DOHH2 (cell line): ENCODE measurements around the gene ALAS1.

ENCODE experiments used
- H3F3A ChIP-seq: fragments of 200-600 bp; sonication (generic), shearing (Covaris generic); 2 replicates; pipeline ENCODE4 v1.6.0; 2016; ENCODE audit warnings: antibody characterized with exemption, mild to moderate bottlenecking; ENCODE audit not compliant: control insufficient read depth, insufficient read depth
- H3K27ac ChIP-seq: fragments of 200-600 bp; sonication (generic); 2 replicates; pipeline ENCODE4 v1.5.1; 2014; ENCODE audit warnings: low read depth, mild to moderate bottlenecking, low read length, moderate library complexity
- H3K27me3 ChIP-seq: fragments of 200-600 bp; sonication (generic); 2 replicates; pipeline ENCODE4 v1.6.1; 2014; ENCODE audit warnings: mild to moderate bottlenecking, low read length, mixed read lengths; ENCODE audit not compliant: control insufficient read depth
- H3K36me3 ChIP-seq: fragments of 200-600 bp; sonication (generic); 2 replicates; pipeline ENCODE4 v1.6.1; 2014; ENCODE audit warnings: mild to moderate bottlenecking, low read length, moderate library complexity, mixed read lengths; ENCODE audit not compliant: control insufficient read depth
- H3K4me1 ChIP-seq: fragments of 200-600 bp; sonication (generic); 2 replicates; pipeline ENCODE4 v1.6.1; 2014; ENCODE audit warnings: mild to moderate bottlenecking, low read length, mixed read lengths; ENCODE audit not compliant: control insufficient read depth
- H3K4me2 ChIP-seq: fragments of 200-600 bp; sonication (generic); 2 replicates; pipeline ENCODE4 v1.6.0; 2014; ENCODE audit warnings: mild to moderate bottlenecking, low read length, moderate library complexity
- H3K4me3 ChIP-seq: fragments of 200-600 bp; sonication (generic); 2 replicates; pipeline ENCODE4 v1.5.1; 2014; ENCODE audit warnings: mild to moderate bottlenecking, low read length, mixed read lengths
- H3K79me2 ChIP-seq: fragments of 200-600 bp; sonication (generic); 2 replicates; pipeline ENCODE4 v1.6.1; 2014; ENCODE audit warnings: mild to moderate bottlenecking, low read length, mixed read lengths; ENCODE audit not compliant: control insufficient read depth
- H3K9me2 ChIP-seq: fragments of 200-600 bp; sonication (generic); replicated peaks from 2 replicates; pipeline ENCODE4 v1.6.1; 2014; ENCODE audit warnings: mild to moderate bottlenecking, low read length, mixed read lengths; ENCODE audit not compliant: control insufficient read depth
- H3K9me3 ChIP-seq: fragments of 200-600 bp; sonication (generic); 2 replicates; pipeline ENCODE4 v1.6.1; 2014; ENCODE audit warnings: antibody characterized with exemption, low read length, mixed read lengths; ENCODE audit not compliant: control insufficient read depth, insufficient read depth
- H4K20me1 ChIP-seq: fragments of 200-600 bp; sonication (generic); 2 replicates; pipeline ENCODE4 v1.6.0; 2014; ENCODE audit warnings: low read depth, mild to moderate bottlenecking, antibody characterized with exemption, low read length, moderate library complexity; ENCODE audit not compliant: control insufficient read depth, insufficient read depth
- EZH2phosphoT487 ChIP-seq: fragments of 200-600 bp; sonication (generic); IDR thresholded peaks from 2 replicates; pipeline ENCODE4 v1.6.1; 2017; ENCODE audit warnings: borderline replicate concordance, mild to moderate bottlenecking, antibody characterized with exemption, low read length, moderate library complexity, mixed read lengths
- TF ChIP-seq, protein P1 (sequence below): fragments of 200-600 bp; sonication (generic); IDR thresholded peaks from one replicate; pipeline ENCODE4 v1.5.1; 2014; ENCODE audit warnings: antibody characterized with exemption, mild to moderate bottlenecking, low read depth, low read length; ENCODE audit not compliant: poor library complexity, severe bottlenecking

Gene ALAS1

DNA sequence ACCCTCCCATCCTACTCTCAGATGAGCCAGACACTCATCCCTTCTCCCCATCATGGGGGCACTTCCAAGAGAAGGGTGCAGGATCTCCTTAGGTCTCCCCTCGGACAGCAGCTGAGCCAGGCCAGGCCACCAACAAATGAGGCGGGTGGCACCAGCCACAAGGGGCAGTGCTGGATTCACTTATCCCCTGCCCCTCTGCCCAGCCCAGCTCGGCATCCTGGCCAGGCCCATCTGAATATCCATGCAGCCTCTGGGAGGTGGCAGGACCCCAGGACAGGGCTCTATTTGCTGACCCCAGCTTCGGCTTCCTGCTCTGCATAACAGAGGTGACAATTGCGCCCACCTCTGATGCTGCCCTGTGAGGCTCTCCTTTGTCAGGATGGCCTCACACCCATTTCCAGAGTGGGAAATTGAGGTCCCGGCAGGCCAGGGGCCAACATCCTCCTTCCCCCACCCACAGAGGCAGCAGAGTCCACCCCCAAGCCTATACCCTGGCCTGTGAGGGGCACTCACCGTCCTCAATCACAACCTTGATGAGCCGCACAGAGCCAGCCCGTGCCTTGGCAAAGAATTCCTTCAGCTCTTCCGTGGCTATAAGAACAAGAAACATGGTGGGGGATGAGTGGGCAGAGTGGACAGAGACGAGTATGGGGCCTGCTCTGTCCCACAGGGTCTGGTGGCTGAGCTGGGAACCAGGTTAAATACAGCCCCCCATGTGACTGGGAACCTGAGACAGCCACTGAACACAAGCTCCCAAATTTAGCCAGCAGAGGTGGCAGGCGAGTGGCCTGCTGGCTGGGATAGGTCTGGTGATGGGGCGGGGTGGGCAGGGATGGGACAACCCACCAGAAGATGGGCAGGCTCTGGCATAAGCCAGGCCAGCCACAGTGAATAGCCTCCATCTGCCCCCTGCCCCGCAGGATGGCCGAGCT lies 36.8 kb downstream of the ALAS1 start:
- Histone ChIP-seq H3K27ac (no peak overlapping the region), H3K9me2 (no peaks in the 10 kb centered on the region), H3K79me2 (peaks cover 36% of the 10 kb centered on the region), H3K4me1 (peaks cover 24% of the 10 kb centered on the region), H3K9me3 (no peaks in the 10 kb centered on the region), H3K27me3 (no peaks in the 10 kb centered on the region), H3K4me3 (no peak overlapping the region), H3K4me2 (no peak overlapping the region), H3F3A (no peaks in the 10 kb centered on the region), H3K36me3 (peaks cover 33% of the 10 kb centered on the region), H4K20me1 (no peaks in the 10 kb centered on the region; the same call in 1 of the 2 replicates)
- TF ChIP-seq, protein P1, sequence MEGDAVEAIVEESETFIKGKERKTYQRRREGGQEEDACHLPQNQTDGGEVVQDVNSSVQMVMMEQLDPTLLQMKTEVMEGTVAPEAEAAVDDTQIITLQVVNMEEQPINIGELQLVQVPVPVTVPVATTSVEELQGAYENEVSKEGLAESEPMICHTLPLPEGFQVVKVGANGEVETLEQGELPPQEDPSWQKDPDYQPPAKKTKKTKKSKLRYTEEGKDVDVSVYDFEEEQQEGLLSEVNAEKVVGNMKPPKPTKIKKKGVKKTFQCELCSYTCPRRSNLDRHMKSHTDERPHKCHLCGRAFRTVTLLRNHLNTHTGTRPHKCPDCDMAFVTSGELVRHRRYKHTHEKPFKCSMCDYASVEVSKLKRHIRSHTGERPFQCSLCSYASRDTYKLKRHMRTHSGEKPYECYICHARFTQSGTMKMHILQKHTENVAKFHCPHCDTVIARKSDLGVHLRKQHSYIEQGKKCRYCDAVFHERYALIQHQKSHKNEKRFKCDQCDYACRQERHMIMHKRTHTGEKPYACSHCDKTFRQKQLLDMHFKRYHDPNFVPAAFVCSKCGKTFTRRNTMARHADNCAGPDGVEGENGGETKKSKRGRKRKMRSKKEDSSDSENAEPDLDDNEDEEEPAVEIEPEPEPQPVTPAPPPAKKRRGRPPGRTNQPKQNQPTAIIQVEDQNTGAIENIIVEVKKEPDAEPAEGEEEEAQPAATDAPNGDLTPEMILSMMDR: peak; percentile 16
- no peak for TF ChIP-seq EZH2phosphoT487

DNA sequence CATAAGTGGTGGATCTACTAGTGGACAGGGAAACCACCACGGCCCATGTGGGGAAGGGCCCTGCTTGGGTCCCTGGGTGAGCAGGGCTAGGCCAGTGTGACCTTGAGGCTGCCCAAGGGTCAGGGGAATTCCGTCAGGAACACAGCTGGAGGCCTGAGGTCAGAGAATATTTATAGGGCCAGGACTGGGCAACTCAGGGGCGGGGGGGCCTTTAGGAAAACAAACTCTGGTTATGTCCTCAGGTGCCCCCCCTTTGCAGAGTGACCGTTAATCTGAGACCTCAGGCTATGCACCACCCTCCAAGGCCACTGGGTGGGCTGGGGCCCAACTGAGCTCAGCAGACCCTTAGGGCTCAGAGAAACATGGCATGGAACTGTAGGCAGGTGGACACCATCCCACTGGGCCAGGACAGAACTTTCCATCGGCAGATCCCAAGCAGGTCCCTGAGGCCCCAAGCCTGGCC lies 38.5 kb downstream of the ALAS1 start:
- Histone ChIP-seq H3F3A (no peaks in the 10 kb centered on the region; the same call in 1 of the 2 replicates), H3K4me3 (no peak overlapping the region), H4K20me1 (no peaks in the 10 kb centered on the region; the same call in 1 of the 2 replicates), H3K9me3 (no peaks in the 10 kb centered on the region), H3K4me1 (peaks cover 33% of the 10 kb centered on the region), H3K36me3 (peaks cover 25% of the 10 kb centered on the region), H3K27ac (no peak overlapping the region), H3K27me3 (no peaks in the 10 kb centered on the region), H3K9me2 (no peaks in the 10 kb centered on the region), H3K79me2 (peaks cover 44% of the 10 kb centered on the region), H3K4me2 (no peak overlapping the region)
- TF ChIP-seq, protein P1: no peak
- TF ChIP-seq EZH2phosphoT487: no peak

DNA sequence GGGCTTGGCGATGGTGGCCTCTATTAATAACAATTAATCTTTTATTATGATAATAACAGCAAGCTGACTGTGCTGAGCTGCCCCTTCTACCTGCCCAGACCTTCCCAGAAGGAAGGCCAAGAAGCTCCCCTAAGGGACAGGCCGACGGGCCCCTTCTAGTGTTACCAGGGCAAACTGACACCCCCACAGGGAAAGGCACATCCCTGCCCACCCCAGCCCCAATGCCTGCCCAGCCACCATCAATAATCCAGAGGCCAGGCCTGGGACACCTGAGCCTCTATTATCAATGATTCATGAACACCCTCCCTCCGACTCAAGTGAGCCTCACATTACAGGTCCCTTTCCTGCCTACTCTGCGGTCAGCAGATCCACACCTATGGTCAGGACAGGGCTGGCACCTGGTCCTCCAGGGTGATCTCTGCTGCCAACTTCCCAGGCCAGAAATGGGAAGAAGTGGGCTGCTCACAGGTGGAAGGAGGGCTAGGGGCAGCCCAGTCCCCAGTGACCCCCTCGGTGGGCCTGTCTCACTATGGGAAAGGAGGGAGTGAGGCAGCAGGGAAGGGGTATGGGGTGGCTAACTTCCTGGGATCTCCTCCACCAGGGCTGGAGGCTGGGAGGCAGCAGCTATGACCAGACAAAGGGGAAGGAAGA lies 39.2 kb downstream of the ALAS1 start:
- H3K4me2 ChIP-seq: peak overlapping the region; percentile 99

More for the DNA sequence above, 39.2 kb downstream of the ALAS1 start:
- no peaks in the 10 kb centered on the region; the same call in 1 of the 2 replicates for H3F3A ChIP-seq
- H3K79me2 ChIP-seq: peaks cover 44% of the 10 kb centered on the region
- no peak for TF ChIP-seq EZH2phosphoT487
- TF ChIP-seq, protein P1: no peak
- H3K4me1 ChIP-seq: peaks cover 26% of the 10 kb centered on the region
- no peak overlapping the region for H3K27ac ChIP-seq
- peak overlapping the region; percentile 85 for H3K4me3 ChIP-seq
- no peaks in the 10 kb centered on the region; the same call in 1 of the 2 replicates for H4K20me1 ChIP-seq
- no peaks in the 10 kb centered on the region for H3K27me3 ChIP-seq
- no peaks in the 10 kb centered on the region for H3K9me2 ChIP-seq
- H3K9me3 ChIP-seq: no peaks in the 10 kb centered on the region
- H3K36me3 ChIP-seq: peaks cover 22% of the 10 kb centered on the region
